ENCODE measurements around the gene CFAP210.

DNA sequence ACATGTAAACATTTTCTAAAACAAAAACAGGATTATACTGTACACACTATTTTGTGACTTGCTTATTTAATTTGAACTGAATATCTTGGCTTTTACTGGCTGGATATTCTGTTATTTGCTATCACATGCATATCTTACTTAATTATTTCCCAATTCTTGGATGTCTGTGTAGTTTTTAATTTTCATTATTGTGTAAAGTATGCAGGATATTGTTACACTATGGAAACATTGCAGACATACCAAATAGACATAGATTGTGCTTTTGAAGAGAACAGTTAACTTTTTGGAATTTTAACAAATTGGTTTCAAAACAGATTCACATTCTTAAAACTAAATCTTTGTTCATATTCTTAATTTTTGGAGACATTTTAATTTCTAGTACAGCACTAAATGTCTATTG, 2.2 kb upstream of the CFAP210 start:
- TF ChIP-seq POLR2AphosphoS5 (IDR thresholded peaks at IDR 0.05; ENCODE audit: borderline replicate concordance, low read depth, low read length): no peak
- no peak for TF ChIP-seq EZH2 (IDR thresholded peaks at IDR 0.05)
- no peak for TF ChIP-seq FOXP2 (optimal IDR thresholded peaks at IDR 0.05; ENCODE audit: control extremely low read depth, extremely low read length, insufficient read depth)
